Omental fat pad (tissue), 4 donors: ENCODE results near the gene ELOVL2. TPM values are rescaled to one million over a fixed set of nuclear protein-coding genes. Genes with fewer than 3 reads are reported as not detected.
"Not testable (repeated sequence)": the region's sequence is repeated elsewhere in the genome, so short reads cannot be mapped to it uniquely, and the experiment has no call there.

Source experiments
- ATAC-seq: fragments of 150-250 bp; one replicate; pipeline ENCODE4 v1.9.1; 2016; ENCODE audit warnings: mild to moderate bottlenecking, moderate library complexity; ENCODE audit not compliant: low FRiP score
- DNase-seq: peaks from one replicate; pipeline ENCODE4 v3.0.0-alpha.2; 2019; ENCODE audit warnings: low spot score
- CTCF ChIP-seq, 3 donors: fragments of 450-650 bp; IDR thresholded peaks; one replicate each; pipeline ENCODE4 v1.5.1; 2016 to 2017; ENCODE audit warnings: antibody characterized with exemption in 3 of 3, mild to moderate bottlenecking in 3 of 3, moderate library complexity in 2 of 3
- total RNA-seq, 4 donors: library from RNA; depleted of rRNA; stranded (reverse); fragments of >200 nt; gene quantifications; one replicate each; pipeline ENCODE4 v1.1.0, GENCODE V29; 2016

The ELOVL2 gene
- total RNA-seq, 4 donors from 2014 or later = 0.13 to 1.3 (median 0.63) TPM

DNA sequence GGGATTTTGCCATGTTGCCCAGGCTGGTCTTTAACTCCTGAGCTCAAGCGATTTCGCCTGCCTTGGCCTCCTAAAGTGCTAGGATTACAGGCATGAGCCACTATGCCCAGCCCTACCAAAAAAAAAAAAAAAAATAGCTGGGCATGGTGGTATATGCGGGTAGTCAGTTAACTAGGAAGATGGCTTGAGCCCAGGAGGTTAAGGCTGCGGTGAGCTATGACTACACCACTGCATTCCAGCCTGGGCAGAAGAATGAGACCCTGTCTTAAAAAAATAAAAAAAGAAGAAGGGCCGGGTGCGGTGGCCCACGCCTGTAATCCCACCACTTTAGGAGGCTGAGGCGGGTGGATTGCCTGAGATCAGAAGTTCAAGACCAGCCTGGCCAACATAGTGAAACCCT is 50.2 kb downstream of the ELOVL2 start:
- no peak for TF ChIP-seq CTCF (IDR thresholded peaks at IDR 0.05)

DNA sequence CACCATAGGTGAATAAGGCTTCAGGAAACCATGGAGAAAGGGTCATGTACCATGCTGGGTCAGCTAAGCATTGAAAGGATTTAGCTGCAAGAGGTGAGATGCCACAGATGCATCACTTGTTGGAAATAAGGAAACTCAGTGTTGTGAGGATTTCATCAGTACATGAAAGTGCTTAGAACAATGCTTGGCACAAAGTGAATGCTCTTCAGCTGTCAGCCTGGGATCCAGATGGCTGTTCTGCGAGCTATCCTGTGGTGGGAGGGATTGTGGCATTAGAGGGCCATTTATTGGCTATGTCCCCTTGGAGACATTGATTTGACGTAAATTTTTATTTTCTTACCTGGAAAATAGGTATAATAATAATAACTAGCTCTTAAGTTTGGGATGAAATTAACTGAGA is 53.0 kb downstream of the ELOVL2 start:
- no peak for ATAC-seq

More for the DNA sequence above, 50.2 kb downstream of the ELOVL2 start:
- no peak for ATAC-seq
- DNase-seq = no peak

DNA sequence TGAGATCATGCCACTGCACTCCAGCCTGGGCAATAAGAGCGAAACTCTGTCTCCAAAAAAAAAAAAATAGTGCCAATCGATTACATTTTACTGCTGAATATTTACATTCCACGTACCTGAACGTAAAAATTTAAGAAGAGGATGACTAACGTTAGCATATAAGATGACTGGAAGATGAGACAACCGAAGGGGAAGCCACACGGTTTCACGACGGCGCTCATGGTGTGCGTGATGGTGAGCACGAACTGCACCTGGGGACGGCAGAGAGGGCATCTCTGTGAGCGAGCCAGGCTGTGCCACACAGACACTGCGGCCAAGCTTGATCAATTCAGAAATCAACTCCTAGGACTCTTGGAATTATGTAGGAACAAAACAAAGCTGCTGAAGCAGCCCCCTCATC is 54.5 kb downstream of the ELOVL2 start:
- TF ChIP-seq CTCF (IDR thresholded peaks at IDR 0.05) = no peak
- DNase-seq (no peak), ATAC-seq (no peak)

More for the DNA sequence above, 53.0 kb downstream of the ELOVL2 start:
- no peak for TF ChIP-seq CTCF (IDR thresholded peaks at IDR 0.05)
- DNase-seq = no peak

DNA sequence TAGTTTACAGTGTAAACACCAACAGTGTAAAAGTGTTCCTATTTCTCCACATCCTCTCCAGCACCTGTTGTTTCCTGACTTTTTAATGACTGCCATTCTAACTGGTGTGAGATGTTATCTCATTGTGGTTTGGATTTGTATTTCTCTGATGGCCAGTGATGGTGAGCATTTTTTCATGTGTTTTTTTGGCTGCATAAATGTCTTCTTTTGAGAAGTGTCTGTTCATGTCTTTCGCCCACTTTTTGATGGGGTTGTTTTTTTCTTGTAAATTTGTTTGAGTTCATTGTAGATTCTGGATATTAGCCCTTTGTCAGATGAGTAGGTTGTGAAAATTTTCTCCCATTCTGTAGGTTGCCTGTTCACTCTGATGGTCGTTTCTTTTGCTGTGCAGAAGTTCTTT is 59.1 kb downstream of the ELOVL2 start:
- not testable (repeated sequence) for ATAC-seq, DNase-seq

GRCh38 chr6:10981409-10981808 is 62.7 kb downstream of the ELOVL2 start:
- TF ChIP-seq CTCF (IDR thresholded peaks at IDR 0.05) = no peak
- no peak for ATAC-seq
- DNase-seq = no peak

GRCh38 chr6:10979603-10980002 is 64.5 kb downstream of the ELOVL2 start:
- no peak for DNase-seq
- no peak for ATAC-seq
- TF ChIP-seq CTCF (IDR thresholded peaks at IDR 0.05) = no peak

DNA sequence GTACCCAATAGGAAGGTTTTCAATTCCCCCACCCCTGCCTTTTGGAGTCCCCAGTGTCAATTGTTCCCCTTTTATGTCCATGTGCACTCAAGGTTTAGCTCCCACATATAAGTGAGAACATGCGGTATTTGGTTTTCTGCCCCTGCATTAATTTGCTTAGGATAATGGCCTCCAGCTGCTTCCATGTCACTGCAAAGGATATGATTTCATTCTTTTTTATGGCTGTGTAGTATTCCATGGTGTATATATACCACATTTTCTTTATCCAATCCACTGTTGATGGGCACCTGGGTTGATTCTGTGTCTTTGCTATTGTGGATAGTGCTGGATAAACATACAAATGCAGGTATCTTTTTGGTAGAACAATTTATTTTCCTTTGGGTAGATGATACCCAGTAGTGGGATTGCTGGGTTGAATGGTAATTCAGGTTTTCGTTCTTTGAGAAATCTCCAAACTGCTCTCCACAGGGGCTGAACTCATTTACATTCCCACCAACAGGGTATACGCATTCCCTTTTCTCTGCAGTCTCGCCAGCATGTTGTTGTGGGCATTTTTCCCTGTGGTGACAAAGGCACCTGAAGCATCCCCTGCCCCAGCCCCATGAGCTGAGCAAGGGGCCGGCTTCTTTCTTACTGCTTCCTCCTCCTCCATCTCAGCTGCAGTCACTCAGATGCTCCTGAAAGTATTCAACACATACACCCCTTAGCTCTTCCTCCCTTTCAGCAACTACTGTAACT is 66.7 kb downstream of the ELOVL2 start:
- no peak for TF ChIP-seq CTCF (IDR thresholded peaks at IDR 0.05)
- ATAC-seq = no peak
- no peak for DNase-seq
